ENCODE measurements around the gene RAP1GAP2.

- TF ChIP-seq CTCF (IDR thresholded peaks at IDR 0.05) (no peak), POLR2A (IDR thresholded peaks at IDR 0.05) (no peak)
Measured at GRCh38 chr17:3040882-3041281, 244.6 kb downstream of the RAP1GAP2 start.

All from uterus (tissue), 2 donors.